Measurements from ENCODE around the gene GSTM3.

DNA sequence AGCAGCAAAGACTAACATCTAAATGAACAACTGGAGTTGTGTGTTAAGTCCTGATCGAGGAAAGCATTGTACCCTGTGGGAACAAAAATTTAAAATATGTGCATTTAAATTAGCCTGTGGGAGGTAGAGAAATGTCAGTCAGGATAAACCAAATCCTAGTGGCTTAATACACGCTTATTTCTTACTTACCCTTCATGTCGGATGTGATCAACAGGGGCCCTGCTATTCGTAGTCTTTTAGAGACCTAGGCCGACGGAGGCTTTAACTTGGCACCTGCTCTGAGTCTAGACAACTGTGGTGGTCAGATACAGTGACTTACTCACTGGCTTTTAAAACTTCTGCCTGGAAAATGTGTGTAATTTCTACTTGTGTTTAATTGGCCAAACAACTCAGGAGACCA, 10.2 kb downstream of the GSTM3 start:
- TF ChIP-seq POLR2A (IDR thresholded peaks at IDR 0.05): no peak
- TF ChIP-seq, protein P1, sequence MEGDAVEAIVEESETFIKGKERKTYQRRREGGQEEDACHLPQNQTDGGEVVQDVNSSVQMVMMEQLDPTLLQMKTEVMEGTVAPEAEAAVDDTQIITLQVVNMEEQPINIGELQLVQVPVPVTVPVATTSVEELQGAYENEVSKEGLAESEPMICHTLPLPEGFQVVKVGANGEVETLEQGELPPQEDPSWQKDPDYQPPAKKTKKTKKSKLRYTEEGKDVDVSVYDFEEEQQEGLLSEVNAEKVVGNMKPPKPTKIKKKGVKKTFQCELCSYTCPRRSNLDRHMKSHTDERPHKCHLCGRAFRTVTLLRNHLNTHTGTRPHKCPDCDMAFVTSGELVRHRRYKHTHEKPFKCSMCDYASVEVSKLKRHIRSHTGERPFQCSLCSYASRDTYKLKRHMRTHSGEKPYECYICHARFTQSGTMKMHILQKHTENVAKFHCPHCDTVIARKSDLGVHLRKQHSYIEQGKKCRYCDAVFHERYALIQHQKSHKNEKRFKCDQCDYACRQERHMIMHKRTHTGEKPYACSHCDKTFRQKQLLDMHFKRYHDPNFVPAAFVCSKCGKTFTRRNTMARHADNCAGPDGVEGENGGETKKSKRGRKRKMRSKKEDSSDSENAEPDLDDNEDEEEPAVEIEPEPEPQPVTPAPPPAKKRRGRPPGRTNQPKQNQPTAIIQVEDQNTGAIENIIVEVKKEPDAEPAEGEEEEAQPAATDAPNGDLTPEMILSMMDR (IDR thresholded peaks at IDR 0.05): no peak

All from body of pancreas (tissue), 4 donors.